Measurements from ENCODE around the gene TJP1. TPM values are rescaled to one million over a fixed set of nuclear protein-coding genes. Genes with fewer than 3 reads are reported as not detected.

Gene TJP1
- polyA plus RNA-seq, 1 experiment, result 99.6 TPM

DNA sequence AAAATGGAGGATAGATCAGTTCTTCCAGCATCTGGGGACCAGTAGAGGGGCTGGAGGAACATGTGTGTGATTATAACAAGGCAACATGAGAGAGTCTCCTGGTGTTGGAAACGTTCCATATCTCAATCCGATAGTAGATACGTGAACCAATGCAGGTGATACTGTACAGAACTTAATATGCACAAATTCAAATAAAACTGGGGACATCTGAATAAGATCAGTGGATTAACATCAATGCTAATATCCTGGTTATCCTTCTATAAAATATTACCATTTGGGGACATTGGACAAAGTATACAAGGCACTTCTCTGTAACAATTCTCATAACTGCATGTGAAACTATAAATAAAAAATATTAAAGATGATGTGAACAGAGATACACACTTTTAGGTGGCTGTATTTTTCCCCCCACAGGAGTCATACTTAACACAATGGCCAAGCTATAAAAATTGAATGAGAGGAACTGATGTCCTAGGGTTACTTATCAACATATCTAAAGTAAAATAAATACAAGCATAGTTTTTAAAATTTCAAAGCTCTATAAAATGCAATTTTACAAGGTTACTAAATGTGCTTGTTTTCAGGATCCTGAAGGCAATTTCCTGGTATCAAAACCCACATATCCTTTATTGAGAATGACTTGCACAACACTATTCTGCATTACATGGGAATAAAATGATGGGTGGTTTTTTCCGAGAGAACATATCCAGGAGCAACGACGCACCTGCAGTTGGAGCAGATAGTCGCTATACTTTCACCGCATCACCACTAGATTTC lies 31.1 kb upstream of the TJP1 start:
- ChIA-PET POLR2A (no interaction called here), CTCF (no interaction called here)
- H3K27me3 ChIP-seq (ENCODE audit: control insufficient read depth, insufficient read depth, low read length), result no peaks in the 10 kb centered on the region
- no peak overlapping the region for H3K27ac ChIP-seq (ENCODE audit: low read depth, low read length)
- H3K9me3 ChIP-seq (ENCODE audit: control insufficient read depth, insufficient read depth, low read length), result peaks cover 8% of the 10 kb centered on the region; the same call in 1 of the 2 replicates
- TF ChIP-seq, protein P1, sequence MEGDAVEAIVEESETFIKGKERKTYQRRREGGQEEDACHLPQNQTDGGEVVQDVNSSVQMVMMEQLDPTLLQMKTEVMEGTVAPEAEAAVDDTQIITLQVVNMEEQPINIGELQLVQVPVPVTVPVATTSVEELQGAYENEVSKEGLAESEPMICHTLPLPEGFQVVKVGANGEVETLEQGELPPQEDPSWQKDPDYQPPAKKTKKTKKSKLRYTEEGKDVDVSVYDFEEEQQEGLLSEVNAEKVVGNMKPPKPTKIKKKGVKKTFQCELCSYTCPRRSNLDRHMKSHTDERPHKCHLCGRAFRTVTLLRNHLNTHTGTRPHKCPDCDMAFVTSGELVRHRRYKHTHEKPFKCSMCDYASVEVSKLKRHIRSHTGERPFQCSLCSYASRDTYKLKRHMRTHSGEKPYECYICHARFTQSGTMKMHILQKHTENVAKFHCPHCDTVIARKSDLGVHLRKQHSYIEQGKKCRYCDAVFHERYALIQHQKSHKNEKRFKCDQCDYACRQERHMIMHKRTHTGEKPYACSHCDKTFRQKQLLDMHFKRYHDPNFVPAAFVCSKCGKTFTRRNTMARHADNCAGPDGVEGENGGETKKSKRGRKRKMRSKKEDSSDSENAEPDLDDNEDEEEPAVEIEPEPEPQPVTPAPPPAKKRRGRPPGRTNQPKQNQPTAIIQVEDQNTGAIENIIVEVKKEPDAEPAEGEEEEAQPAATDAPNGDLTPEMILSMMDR (IDR thresholded peaks at IDR 0.05; ENCODE audit: low read depth, low read length), result no peak
- H3K4me3 ChIP-seq (ENCODE audit: low read depth, low read length), result no peak overlapping the region
- DNase-seq (ENCODE audit: low read depth, low spot score), result no peak

DNA sequence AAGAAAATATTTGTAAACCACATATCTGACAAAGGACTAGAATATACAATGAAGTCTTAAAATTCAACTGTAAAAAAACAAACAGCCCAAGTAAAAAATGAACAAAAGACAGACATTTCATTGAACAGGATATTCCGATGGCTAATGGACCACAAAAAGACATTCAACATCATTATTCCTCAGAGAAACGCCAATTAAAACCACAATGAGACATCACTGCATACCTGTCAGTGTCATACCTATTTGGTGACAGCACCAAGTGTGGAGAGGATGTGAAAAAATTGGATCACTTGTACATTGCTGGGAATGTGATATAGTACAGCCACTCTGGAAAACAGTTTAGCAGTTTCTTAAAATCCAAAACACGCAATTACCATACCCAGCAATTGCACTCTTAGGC lies 29.9 kb upstream of the TJP1 start:
- H3K9me3 ChIP-seq (ENCODE audit: control insufficient read depth, insufficient read depth, low read length), result peaks cover 12% of the 10 kb centered on the region
- no peak for DNase-seq (ENCODE audit: low read depth, low spot score)
- ChIA-PET POLR2A (no interaction called here), CTCF (interaction anchor here (0.7 kb wide), 1 partner anchor 73 kb away, joined by 4 read pairs; no protein-coding TSS in a partner anchor)
- no peak overlapping the region for H3K4me3 ChIP-seq (ENCODE audit: low read depth, low read length)
- H3K27me3 ChIP-seq (ENCODE audit: control insufficient read depth, insufficient read depth, low read length), result no peaks in the 10 kb centered on the region
- H3K27ac ChIP-seq (ENCODE audit: low read depth, low read length), result no peak overlapping the region
- TF ChIP-seq, protein P1 (IDR thresholded peaks at IDR 0.05; ENCODE audit: low read depth, low read length), result no peak

DNA sequence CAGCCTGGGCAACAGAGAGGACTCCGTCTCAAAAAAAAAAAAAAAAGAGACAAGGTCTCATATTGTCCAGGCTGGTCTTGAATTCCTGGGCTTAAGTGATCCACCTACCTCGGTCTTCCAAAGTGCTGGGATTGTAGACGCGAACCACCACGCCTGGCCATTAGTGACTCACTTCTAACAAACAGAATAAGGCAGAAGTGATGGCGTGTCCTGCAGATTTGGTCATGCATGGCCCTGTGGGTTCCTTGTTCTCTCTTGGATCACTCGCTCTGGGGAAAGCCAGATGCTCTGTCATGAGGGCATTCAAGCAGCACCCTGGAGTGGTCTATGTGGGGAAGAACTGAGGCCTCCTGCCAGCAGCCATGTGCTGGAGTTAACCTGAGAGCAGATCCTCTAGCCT lies 27.4 kb upstream of the TJP1 start:
- Histone ChIP-seq H3K27ac (ENCODE audit: low read depth, low read length) (no peak overlapping the region), H3K4me3 (ENCODE audit: low read depth, low read length) (no peak overlapping the region), H3K9me3 (ENCODE audit: control insufficient read depth, insufficient read depth, low read length) (peaks cover 12% of the 10 kb centered on the region), H3K27me3 (ENCODE audit: control insufficient read depth, insufficient read depth, low read length) (no peaks in the 10 kb centered on the region)
- TF ChIP-seq, protein P1 (IDR thresholded peaks at IDR 0.05; ENCODE audit: low read depth, low read length), result no peak
- DNase-seq (ENCODE audit: low read depth, low spot score), result no peak
- ChIA-PET CTCF (interaction anchor here (1.2 kb wide), 1 partner anchor 76 kb away, joined by 3 read pairs; no protein-coding TSS in a partner anchor), POLR2A (no interaction called here)

DNA sequence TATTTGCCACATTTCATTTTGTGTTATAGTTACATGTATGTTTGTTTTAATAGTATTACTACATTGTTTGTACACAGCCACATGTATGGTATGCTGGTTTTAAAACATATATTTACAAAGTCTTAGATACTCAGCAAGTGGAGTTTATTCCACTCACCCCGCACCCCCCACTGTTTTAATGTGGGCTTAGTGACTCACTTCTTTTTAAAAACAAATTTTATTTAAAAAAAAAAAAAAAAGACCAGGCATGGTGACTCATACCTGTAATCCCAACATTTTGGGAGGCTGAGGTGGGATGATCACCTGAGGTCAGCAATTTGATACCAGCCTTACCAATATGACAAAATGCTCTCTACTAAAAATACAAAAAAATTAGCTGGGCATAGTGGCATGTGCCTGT lies 26.9 kb upstream of the TJP1 start:
- Histone ChIP-seq H3K9me3 (ENCODE audit: control insufficient read depth, insufficient read depth, low read length) (peaks cover 12% of the 10 kb centered on the region), H3K4me3 (ENCODE audit: low read depth, low read length) (no peak overlapping the region), H3K27me3 (ENCODE audit: control insufficient read depth, insufficient read depth, low read length) (no peaks in the 10 kb centered on the region), H3K27ac (ENCODE audit: low read depth, low read length) (no peak overlapping the region)
- CTCF ChIA-PET, result interaction anchor here (1.2 kb wide), 1 partner anchor 76 kb away, joined by 3 read pairs; no protein-coding TSS in a partner anchor
- TF ChIP-seq, protein P1 (IDR thresholded peaks at IDR 0.05; ENCODE audit: low read depth, low read length), result no peak
- peak; percentile 27 for DNase-seq (ENCODE audit: low read depth, low spot score)
- POLR2A ChIA-PET, result no interaction called here

DNA sequence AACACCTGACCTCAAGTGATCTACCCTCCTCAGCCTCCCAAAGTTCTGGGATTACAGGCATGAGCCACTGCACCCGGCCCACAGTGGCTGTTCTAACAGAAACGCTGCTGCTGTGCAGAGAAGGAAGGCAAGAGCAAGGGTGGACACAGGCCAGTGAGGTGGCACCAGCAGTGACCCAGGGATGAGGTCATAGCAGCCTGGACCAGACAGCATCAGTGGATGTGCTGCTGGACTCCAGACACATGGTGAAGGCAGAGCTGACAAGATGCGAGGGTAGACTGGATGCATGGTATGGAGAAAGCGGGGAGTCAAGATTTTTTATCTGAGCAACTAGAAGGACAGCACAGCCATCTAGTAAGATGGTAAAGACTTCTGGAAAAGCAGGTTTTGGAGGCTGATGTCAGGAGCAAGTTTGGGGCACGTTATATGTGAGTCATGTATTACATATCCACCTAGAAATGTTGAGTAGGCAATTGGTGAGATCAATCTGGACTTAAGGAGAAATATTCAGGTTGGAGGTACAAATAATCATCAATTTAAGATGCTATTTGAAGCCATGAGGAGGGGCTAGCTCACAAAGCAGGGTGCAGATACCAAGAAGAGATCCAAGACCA lies 22.1 kb upstream of the TJP1 start:
- TF ChIP-seq, protein P1 (IDR thresholded peaks at IDR 0.05; ENCODE audit: low read depth, low read length), result no peak
- no peak for DNase-seq (ENCODE audit: low read depth, low spot score)
- H3K27ac ChIP-seq (ENCODE audit: low read depth, low read length), result peak overlapping the region; percentile 54
- no peak overlapping the region for H3K4me3 ChIP-seq (ENCODE audit: low read depth, low read length)
- ChIA-PET CTCF (no interaction called here), POLR2A (no interaction called here)
- peaks cover 4% of the 10 kb centered on the region for H3K9me3 ChIP-seq (ENCODE audit: control insufficient read depth, insufficient read depth, low read length)
- H3K27me3 ChIP-seq (ENCODE audit: control insufficient read depth, insufficient read depth, low read length), result no peaks in the 10 kb centered on the region
